ENCODE results near the gene KNTC1.
"Not testable (repeated sequence)": the region's sequence is repeated elsewhere in the genome, so short reads cannot be mapped to it uniquely, and the experiment has no call there.

Gene KNTC1, protein sequence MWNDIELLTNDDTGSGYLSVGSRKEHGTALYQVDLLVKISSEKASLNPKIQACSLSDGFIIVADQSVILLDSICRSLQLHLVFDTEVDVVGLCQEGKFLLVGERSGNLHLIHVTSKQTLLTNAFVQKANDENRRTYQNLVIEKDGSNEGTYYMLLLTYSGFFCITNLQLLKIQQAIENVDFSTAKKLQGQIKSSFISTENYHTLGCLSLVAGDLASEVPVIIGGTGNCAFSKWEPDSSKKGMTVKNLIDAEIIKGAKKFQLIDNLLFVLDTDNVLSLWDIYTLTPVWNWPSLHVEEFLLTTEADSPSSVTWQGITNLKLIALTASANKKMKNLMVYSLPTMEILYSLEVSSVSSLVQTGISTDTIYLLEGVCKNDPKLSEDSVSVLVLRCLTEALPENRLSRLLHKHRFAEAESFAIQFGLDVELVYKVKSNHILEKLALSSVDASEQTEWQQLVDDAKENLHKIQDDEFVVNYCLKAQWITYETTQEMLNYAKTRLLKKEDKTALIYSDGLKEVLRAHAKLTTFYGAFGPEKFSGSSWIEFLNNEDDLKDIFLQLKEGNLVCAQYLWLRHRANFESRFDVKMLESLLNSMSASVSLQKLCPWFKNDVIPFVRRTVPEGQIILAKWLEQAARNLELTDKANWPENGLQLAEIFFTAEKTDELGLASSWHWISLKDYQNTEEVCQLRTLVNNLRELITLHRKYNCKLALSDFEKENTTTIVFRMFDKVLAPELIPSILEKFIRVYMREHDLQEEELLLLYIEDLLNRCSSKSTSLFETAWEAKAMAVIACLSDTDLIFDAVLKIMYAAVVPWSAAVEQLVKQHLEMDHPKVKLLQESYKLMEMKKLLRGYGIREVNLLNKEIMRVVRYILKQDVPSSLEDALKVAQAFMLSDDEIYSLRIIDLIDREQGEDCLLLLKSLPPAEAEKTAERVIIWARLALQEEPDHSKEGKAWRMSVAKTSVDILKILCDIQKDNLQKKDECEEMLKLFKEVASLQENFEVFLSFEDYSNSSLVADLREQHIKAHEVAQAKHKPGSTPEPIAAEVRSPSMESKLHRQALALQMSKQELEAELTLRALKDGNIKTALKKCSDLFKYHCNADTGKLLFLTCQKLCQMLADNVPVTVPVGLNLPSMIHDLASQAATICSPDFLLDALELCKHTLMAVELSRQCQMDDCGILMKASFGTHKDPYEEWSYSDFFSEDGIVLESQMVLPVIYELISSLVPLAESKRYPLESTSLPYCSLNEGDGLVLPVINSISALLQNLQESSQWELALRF (N-terminal part only)

DNA sequence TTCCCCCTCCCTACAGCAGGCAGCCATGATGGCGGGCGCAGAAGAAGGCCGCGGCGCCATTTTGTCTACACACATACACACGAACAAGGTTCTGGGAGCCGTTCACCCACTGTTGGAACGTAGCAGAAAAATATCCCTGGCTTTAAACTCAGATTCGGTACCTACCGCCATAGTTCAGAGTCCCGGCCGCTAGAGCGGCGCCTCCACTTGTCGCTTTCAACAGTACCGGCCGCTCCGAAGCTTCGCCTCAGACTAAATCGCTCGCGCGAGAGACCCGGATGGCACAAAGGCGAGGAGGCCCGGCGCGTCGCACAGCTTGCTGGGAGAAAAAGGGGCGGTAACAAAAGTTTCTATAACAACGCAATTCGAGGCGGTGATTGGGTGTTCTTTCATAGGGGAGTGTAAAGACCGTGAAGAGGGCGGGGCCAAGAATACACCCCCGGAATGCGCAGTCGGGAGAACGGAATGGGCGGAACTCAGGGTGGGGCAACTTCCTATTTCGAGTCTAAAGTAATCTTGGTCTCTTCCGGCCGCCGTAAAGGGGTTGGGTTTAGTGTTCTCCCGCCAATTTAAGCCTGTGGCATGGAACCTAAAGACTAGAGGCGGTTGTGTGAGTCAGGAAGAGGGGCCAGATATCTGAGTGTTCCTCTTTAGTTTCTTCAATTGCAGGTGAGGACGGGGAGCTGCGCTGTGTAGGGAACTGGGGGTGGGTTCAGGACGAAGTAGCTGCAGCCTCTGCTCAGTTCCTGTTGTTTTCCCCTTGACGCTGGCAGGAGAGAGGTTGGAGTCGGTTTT is at the start of gene KNTC1, which contains the start of gene RSRC2:
Gene KNTC1, plus strand, starts transcription at position 567 of the 795 bp plus-strand sequence. CDS start 2,815 bp downstream, outside the sequence.
Gene RSRC2, minus strand, starts transcription at position 254 of the 795 bp plus-strand sequence. Its CDS starts 83 bp downstream, at position 171.
- peak within 1 kb of the TSS; percentile 92 for H3K4me3 ChIP-seq
- H3K36me3 ChIP-seq, result peaks cover 66% of the 10 kb centered on the region
- peaks cover 44% of the 10 kb centered on the region for H3K4me1 ChIP-seq
- no peaks in the 10 kb centered on the region for H3K9me3 ChIP-seq
- no peaks in the 10 kb centered on the region for H3K27me3 ChIP-seq
- H3K4me2 ChIP-seq, result peak within 1 kb of the TSS; percentile 87
- H3K27ac ChIP-seq, result peak within 1 kb of the TSS; percentile 99
- TF ChIP-seq Cebpa-rat (IDR thresholded peaks at IDR 0.05), result no peak
- H4K20me1 ChIP-seq, result peaks cover 45% of the 10 kb centered on the region
- peak within 1 kb of the TSS; percentile 99 for H3K9ac ChIP-seq

DNA sequence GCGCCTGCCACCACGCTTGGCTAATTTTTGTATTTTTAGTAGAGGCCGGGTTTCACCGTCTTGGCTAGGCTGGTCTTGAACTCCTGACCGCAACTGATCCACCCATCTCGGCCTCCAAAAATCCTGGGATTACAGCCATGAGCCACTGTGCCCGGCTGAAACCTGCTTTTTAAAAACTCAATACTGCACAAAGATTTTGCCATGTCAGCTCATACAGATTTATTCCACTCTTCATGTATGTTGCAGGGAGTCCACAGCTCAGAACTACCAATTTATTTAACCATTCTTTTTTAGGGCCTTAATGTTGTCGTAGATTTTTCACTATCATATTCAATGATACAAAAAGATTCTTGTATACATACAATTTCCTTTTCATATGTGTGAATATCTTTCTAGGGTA is 46.3 kb upstream of the KNTC1 start:
- H3K4me2 ChIP-seq, result no peak overlapping the region
- no peak overlapping the region for H3K27ac ChIP-seq
- peaks cover 94% of the 10 kb centered on the region for H3K36me3 ChIP-seq
- H3K9ac ChIP-seq, result no peak overlapping the region
- H3K27me3 ChIP-seq, result no peaks in the 10 kb centered on the region
- H4K20me1 ChIP-seq, result 0 out of 2 replicates have a peak, but pooled peaks cover 7% of the 10 kb centered on the region
- no peaks in the 10 kb centered on the region for H3K9me3 ChIP-seq
- no peak for TF ChIP-seq Cebpa-rat (IDR thresholded peaks at IDR 0.05)
- H3K4me3 ChIP-seq, result no peak overlapping the region
- H3K4me1 ChIP-seq, result no peaks in the 10 kb centered on the region

DNA sequence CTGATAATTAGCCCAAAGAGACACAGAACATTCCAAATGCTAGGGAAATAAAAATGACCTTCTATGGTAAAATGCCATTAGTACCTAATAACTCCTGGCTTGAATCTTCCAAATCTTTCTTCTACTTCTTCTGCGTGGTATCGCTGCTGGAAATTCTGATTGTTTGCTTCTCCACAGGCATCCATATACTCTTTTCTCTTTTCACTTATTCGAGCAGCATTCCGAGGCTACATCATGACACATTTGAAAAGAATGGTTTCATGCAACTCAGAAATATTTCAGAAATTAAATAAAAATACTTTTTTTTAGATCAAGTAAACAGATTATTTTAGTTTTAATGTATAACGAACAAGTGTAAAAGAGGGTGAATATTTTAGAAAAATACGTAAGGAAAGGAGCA is 45.2 kb upstream of the KNTC1 start:
- no peak overlapping the region for H3K4me2 ChIP-seq
- TF ChIP-seq Cebpa-rat (IDR thresholded peaks at IDR 0.05), result no peak
- no peaks in the 10 kb centered on the region for H3K9me3 ChIP-seq
- H3K4me1 ChIP-seq, result no peaks in the 10 kb centered on the region
- H3K9ac ChIP-seq, result no peak overlapping the region
- no peaks in the 10 kb centered on the region for H3K27me3 ChIP-seq
- peaks cover 94% of the 10 kb centered on the region for H3K36me3 ChIP-seq
- H3K4me3 ChIP-seq, result no peak overlapping the region
- H4K20me1 ChIP-seq, result 0 out of 2 replicates have a peak, but pooled peaks cover 7% of the 10 kb centered on the region
- H3K27ac ChIP-seq, result no peak overlapping the region

DNA sequence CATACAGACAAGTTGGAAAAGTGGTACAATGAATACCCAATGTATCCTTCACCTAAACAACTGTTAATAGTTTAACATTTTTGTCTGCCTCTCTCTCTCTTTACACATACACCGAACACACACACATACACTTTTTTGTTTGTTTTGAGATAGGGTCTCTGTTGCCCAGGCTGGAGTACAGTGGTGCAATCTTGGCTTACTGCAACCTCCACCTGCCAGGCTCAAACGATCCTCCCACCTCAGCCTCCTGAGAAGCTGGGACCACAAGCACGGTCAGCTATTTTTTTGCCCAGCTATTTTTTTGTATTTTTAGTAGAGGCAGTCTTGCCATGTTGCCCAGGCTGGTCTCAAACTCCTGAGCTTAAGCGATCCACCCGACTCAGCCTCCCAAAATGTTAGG is 43.1 kb upstream of the KNTC1 start:
- H4K20me1 ChIP-seq, result 0 out of 2 replicates have a peak, but pooled peaks cover 7% of the 10 kb centered on the region
- TF ChIP-seq Cebpa-rat (IDR thresholded peaks at IDR 0.05), result no peak
- no peak overlapping the region for H3K27ac ChIP-seq
- H3K27me3 ChIP-seq, result no peaks in the 10 kb centered on the region
- H3K4me3 ChIP-seq, result no peak overlapping the region
- peaks cover 94% of the 10 kb centered on the region for H3K36me3 ChIP-seq
- H3K9me3 ChIP-seq, result no peaks in the 10 kb centered on the region
- no peak overlapping the region for H3K9ac ChIP-seq
- no peak overlapping the region for H3K4me2 ChIP-seq
- no peaks in the 10 kb centered on the region for H3K4me1 ChIP-seq

DNA sequence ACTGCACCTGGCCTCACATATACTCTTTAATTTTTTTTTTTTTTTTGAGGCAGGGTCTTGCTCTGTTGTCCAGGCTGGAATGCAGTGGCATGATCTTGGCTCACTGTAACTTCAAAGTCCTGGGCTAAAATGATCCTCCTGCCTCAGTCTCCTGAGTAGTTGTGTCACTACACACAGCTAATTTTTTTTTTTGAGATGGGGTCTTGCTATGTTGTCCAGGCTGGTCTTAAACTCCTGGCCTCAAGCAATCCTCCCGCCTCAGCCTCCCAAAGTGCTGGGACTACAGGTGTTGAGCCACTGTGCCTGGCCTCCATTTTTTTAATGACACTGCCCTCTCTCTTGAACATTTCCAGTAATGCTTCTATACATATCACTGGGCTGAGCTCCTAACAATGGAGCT is 42.7 kb upstream of the KNTC1 start:
- not testable (repeated sequence) for H3K4me2 ChIP-seq, H3K27ac ChIP-seq, H3K4me1 ChIP-seq, H4K20me1 ChIP-seq, H3K9me3 ChIP-seq, H3K9ac ChIP-seq, H3K4me3 ChIP-seq, H3K27me3 ChIP-seq
- peaks cover 95% of the 10 kb centered on the region for H3K36me3 ChIP-seq

DNA sequence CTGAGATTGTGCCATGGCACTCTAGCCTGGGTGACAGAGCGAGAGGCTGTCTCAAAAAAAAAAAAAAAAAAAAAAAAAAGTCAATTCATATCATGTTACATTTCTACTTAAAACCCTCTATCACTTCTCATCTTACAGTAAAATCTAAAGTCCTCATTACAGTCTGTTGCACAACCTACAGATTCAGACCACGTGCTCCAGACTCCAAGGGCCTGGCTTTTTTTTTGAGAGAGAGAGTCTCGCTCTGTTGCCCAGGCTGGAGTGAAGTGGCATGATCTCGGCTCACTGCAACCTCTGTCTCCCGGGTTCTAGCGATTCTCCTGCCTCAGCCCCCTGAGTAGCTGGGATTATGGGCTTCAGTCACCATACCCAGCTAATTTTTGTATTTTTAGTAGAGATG is 40.7 kb upstream of the KNTC1 start:
- H3K4me1 ChIP-seq, H3K27me3 ChIP-seq, H3K4me2 ChIP-seq, H3K9me3 ChIP-seq, H3K4me3 ChIP-seq, H3K27ac ChIP-seq, H3K9ac ChIP-seq: not testable (repeated sequence)
- Histone ChIP-seq H4K20me1 (0 out of 2 replicates have a peak, but pooled peaks cover 14% of the 10 kb centered on the region), H3K36me3 (peaks cover 94% of the 10 kb centered on the region)

DNA sequence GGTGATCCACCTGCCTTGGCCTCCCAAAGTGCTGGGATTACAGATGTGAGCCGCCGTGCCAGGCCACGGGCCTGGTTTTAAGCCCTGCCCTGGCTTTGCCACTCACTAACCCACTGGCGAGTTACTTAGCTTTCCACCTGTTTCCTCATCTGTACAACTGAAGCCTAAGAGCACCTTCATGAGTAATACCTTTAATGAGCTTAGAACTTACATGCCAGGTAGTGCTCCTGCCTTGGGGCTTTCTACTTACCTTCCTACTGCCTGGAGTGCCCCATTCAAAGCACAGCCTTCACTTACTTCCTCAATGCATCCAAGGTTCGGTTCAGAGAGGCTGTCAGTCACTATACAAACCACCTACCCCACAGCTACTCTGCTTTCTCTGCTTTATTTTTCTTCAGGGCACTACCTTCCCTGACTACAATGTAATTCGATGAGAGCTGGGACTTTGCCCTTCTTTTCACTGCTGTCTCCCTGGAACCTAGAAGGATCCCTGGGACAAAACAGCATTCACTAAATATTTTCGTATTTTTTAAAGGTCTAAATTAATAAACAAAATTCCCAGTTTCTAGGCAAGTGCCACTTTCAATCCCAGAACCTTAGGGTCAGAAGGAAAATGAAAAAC is 40.1 kb upstream of the KNTC1 start:
- Histone ChIP-seq H3K4me3 (no peak overlapping the region), H3K4me2 (no peak overlapping the region), H3K4me1 (no peaks in the 10 kb centered on the region), H4K20me1 (peaks cover 17% of the 10 kb centered on the region; the same call in 1 of the 2 replicates), H3K27me3 (no peaks in the 10 kb centered on the region), H3K9me3 (no peaks in the 10 kb centered on the region), H3K9ac (no peak overlapping the region), H3K27ac (no peak overlapping the region), H3K36me3 (peaks cover 94% of the 10 kb centered on the region)
- no peak for TF ChIP-seq Cebpa-rat (IDR thresholded peaks at IDR 0.05)

DNA sequence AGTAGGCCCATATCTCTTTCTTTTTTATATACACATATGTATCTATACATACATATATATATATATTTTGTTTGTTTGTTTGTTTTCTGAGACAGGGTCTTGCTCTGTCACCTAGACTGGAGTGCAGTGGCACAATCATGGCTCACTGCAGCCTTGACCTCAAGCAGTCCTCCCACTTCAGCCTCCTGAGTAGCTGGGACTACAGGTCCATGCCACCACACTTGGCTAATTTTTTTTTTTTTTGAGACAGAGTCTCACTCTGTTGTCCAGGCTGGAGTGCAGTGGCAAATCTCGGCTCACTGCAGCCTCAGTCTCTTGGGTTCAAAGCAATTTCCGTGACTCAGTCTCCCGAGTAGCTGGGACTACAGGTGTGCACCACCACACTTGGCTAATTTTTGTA is 39.2 kb upstream of the KNTC1 start:
- Histone ChIP-seq H4K20me1 (peaks cover 24% of the 10 kb centered on the region), H3K36me3 (peaks cover 98% of the 10 kb centered on the region)
- not testable (repeated sequence) for H3K4me1 ChIP-seq, H3K9me3 ChIP-seq, H3K27me3 ChIP-seq, H3K9ac ChIP-seq, H3K27ac ChIP-seq, H3K4me2 ChIP-seq, H3K4me3 ChIP-seq
